Pancreas (tissue), 10 donors: Measurements from ENCODE around the gene LSM6. TPM values are rescaled to one million over a fixed set of nuclear protein-coding genes. Genes with fewer than 3 reads are reported as not detected.

ENCODE experiments used
- ATAC-seq, 4 donors: fragments of 200-7000 bp; cut with Tn5 transposase; one replicate each; pipeline versions ENCODE4 v1.8.0 to v1.9.1; 2020; ENCODE audit warnings: mild to moderate bottlenecking in 4 of 4, moderate library complexity in 4 of 4
- DNase-seq, 6 donors: peaks; one replicate each; pipeline ENCODE4 v3.0.0-alpha.2; 2020
- FAIRE-seq: peaks from 2 replicates; lab custom pipeline; 2012; peaks lifted over from hg19 to GRCh38; lab: Jason Lieb, UNC
- H3K27ac ChIP-seq, 4 donors: fragments of 200-600 bp; sonication (generic); 1 replicate in 3 of 4; 2 replicates in 1 of 4; pipeline versions ENCODE4 v1.5.0 to v1.8.0; 2020
- H3K27me3 ChIP-seq, 4 donors: fragments of 200-600 bp; one replicate each; pipeline ENCODE4 v1.8.0; 2021
- H3K36me3 ChIP-seq, 3 donors: fragments of 200-600 bp; sonication (generic) in 1 of 3; one replicate each; pipeline versions ENCODE4 v1.5.0 to v1.8.0; 2020 to 2021
- H3K4me1 ChIP-seq, 3 donors: fragments of 200-600 bp; one replicate each; pipeline ENCODE4 v1.8.0; 2021
- H3K4me3 ChIP-seq, 4 donors: fragments of 200-600 bp; sonication (generic) in 2 of 4; one replicate each; pipeline versions ENCODE4 v1.5.0 to v1.8.0; 2020 to 2021
- H3K9me3 ChIP-seq, 4 donors: fragments of 200-600 bp; one replicate each; pipeline ENCODE4 v1.8.0; 2021
- CTCF ChIP-seq, 4 donors: fragments of 200-600 bp; sonication (generic) in 3 of 4; IDR thresholded peaks; one replicate each; pipeline versions ENCODE4 v1.5.0 to v1.8.0; 2021; ENCODE audit warnings: antibody characterized with exemption in 4 of 4
- WGBS, 2 donors: extraction: QIAGEN DNeasy Blood & Tissue Kit; methylation state at CpG; one replicate each; pipeline ENCODE4 v1.1.7; 2013; 5-methylcytosine and 5-hydroxymethylcytosine counted together
- intact Hi-C, 3 donors: fragments of 100-400 bp; cut with DNase I; formaldehyde crosslinking; loops; one replicate each; pipeline versions ENCODE4 v1.11.1 to v1.14.2; 2022
- polyA plus RNA-seq, 2 donors: library from polyadenylated mRNA; stranded (reverse); fragments of 200-250 nt; gene quantifications; one replicate each; pipeline ENCODE4 v1.2.3, GENCODE V29; 2013
- total RNA-seq, 6 donors: library from RNA; stranded (reverse); fragmentation: NEBNext Ultra II Directional in 4 of 6; extraction: Animal tissue kit (Norgen Biotek cat#: 25700) in 4 of 6; gene quantifications; one replicate each; pipeline versions ENCODE4 v1.2.1 to v1.2.4, GENCODE V29; 2021 to 2023
- donor health status: healthy with polysubstance abuse.
- donor health status: DM: no; HTN: no; CAD: no; lungs with moderate emphysema.
- donor health status: DM: no; HTN: no; CAD: no.
- donor health status: control.
- donor health status: control.
- donor health status: Bipolar disorder and iron deficiency.
- donor health status: DM: yes; HTN: yes; CAD: no.
- donor health status: DM: no; HTN: no; CAD: no.
- donor health status: DM: no; HTN: no; CAD: no.
- donor health status: DM: yes; HTN: yes; CAD: no.

LSM6 gene
- total and polyA plus RNA-seq, 8 donors, result 6.1 to 23.0 (median 9.8) TPM

GRCh38 chr4:146142768-146143167 lies 32.8 kb upstream of the LSM6 start:
- ATAC-seq (no peak), FAIRE-seq (no peak), DNase-seq (no peak)
- no peaks in the 10 kb centered on the region for H3K9me3 ChIP-seq
- H3K4me3 ChIP-seq, result no peak overlapping the region
- no peaks in the 10 kb centered on the region for H3K27me3 ChIP-seq
- H3K4me1 ChIP-seq, result no peaks in the 10 kb centered on the region
- H3K27ac ChIP-seq, result no peak overlapping the region
- no peaks in the 10 kb centered on the region for H3K36me3 ChIP-seq
- TF ChIP-seq CTCF (IDR thresholded peaks at IDR 0.05), result no peak
- intact Hi-C loops, result no loop called here

- ATAC-seq (no peak), DNase-seq (no peak), FAIRE-seq (no peak)
- H3K27ac ChIP-seq, result no peak overlapping the region
- no peaks in the 10 kb centered on the region for H3K4me1 ChIP-seq
- TF ChIP-seq CTCF (IDR thresholded peaks at IDR 0.05), result no peak
- H3K36me3 ChIP-seq, result no peaks in the 10 kb centered on the region
- no peak overlapping the region for H3K4me3 ChIP-seq
- H3K27me3 ChIP-seq, result no peaks in the 10 kb centered on the region
- WGBS, 2 donors, result 84 to 94% methylated on average over 3 of the region's 3 CpGs
- no peaks in the 10 kb centered on the region for H3K9me3 ChIP-seq
- intact Hi-C loops, result no loop called here
Measured at GRCh38 chr4:146143888-146144287, 31.6 kb upstream of the LSM6 start.

- Histone ChIP-seq H3K27me3 (no peaks in the 10 kb centered on the region), H3K4me3 (no peak overlapping the region), H3K4me1 (no peaks in the 10 kb centered on the region), H3K36me3 (no peaks in the 10 kb centered on the region), H3K9me3 (no peaks in the 10 kb centered on the region), H3K27ac (no peak overlapping the region)
- ATAC-seq (no peak), DNase-seq (no peak), FAIRE-seq (no peak)
- intact Hi-C loops, result no loop called here
- 78 to 79% methylated on average over 3 of the region's 3 CpGs for WGBS, 2 donors
- TF ChIP-seq CTCF (IDR thresholded peaks at IDR 0.05), result no peak
Measured at GRCh38 chr4:146146918-146147317, 28.6 kb upstream of the LSM6 start.

GRCh38 chr4:146148021-146148420 lies 27.5 kb upstream of the LSM6 start:
- intact Hi-C loops, result no loop called here

GRCh38 chr4:146154057-146154456 lies 21.5 kb upstream of the LSM6 start:
- intact Hi-C loops, result no loop called here

More at GRCh38 chr4:146148021-146148420, 27.5 kb upstream of the LSM6 start:
- no peak for DNase-seq
- no peak for FAIRE-seq
- 72 to 73% methylated on average over 4 of the region's 4 CpGs for WGBS, 2 donors
- no peak for ATAC-seq
- H3K27me3 ChIP-seq, result no peaks in the 10 kb centered on the region
- TF ChIP-seq CTCF (IDR thresholded peaks at IDR 0.05), result no peak
- no peaks in the 10 kb centered on the region for H3K4me1 ChIP-seq
- no peak overlapping the region for H3K27ac ChIP-seq
- no peaks in the 10 kb centered on the region for H3K36me3 ChIP-seq
- H3K4me3 ChIP-seq, result no peak overlapping the region
- no peaks in the 10 kb centered on the region for H3K9me3 ChIP-seq

More at GRCh38 chr4:146154057-146154456, 21.5 kb upstream of the LSM6 start:
- no peak for TF ChIP-seq CTCF (IDR thresholded peaks at IDR 0.05)
- no peak for FAIRE-seq
- ATAC-seq, result no peak
- no peaks in the 10 kb centered on the region for H3K36me3 ChIP-seq
- WGBS, 2 donors, result 19 to 29% methylated on average over 2 of the region's 2 CpGs
- no peaks in the 10 kb centered on the region for H3K4me1 ChIP-seq
- no peak overlapping the region for H3K27ac ChIP-seq
- DNase-seq, result no peak
- H3K27me3 ChIP-seq, result no peaks in the 10 kb centered on the region
- H3K9me3 ChIP-seq, result no peaks in the 10 kb centered on the region
- H3K4me3 ChIP-seq, result no peak overlapping the region
